OCI-LY3 (cell line): ENCODE measurements around the gene CFHR4.

Source experiments
- EZH2phosphoT487 ChIP-seq: fragments of 200-600 bp; shearing (Covaris generic); IDR thresholded peaks from 2 replicates; pipeline ENCODE4 v1.6.1; 2018; ENCODE audit warnings: antibody characterized with exemption, mixed run types, low read depth
- TF ChIP-seq, protein P1 (sequence below): fragments of 200-600, 300-600 bp; sonication (generic); IDR thresholded peaks from 2 replicates; pipeline ENCODE4 v1.5.1; 2014; ENCODE audit warnings: antibody characterized with exemption, low read length, low read depth

GRCh38 chr1:196910215-196910614 lies 22.4 kb downstream of the CFHR4 start:
- TF ChIP-seq, protein P1, sequence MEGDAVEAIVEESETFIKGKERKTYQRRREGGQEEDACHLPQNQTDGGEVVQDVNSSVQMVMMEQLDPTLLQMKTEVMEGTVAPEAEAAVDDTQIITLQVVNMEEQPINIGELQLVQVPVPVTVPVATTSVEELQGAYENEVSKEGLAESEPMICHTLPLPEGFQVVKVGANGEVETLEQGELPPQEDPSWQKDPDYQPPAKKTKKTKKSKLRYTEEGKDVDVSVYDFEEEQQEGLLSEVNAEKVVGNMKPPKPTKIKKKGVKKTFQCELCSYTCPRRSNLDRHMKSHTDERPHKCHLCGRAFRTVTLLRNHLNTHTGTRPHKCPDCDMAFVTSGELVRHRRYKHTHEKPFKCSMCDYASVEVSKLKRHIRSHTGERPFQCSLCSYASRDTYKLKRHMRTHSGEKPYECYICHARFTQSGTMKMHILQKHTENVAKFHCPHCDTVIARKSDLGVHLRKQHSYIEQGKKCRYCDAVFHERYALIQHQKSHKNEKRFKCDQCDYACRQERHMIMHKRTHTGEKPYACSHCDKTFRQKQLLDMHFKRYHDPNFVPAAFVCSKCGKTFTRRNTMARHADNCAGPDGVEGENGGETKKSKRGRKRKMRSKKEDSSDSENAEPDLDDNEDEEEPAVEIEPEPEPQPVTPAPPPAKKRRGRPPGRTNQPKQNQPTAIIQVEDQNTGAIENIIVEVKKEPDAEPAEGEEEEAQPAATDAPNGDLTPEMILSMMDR, result no peak
- no peak for TF ChIP-seq EZH2phosphoT487
